GM12891 (cell line): Measurements from ENCODE around the gene ITGA1.

Source experiments
- PAX5 ChIP-seq: IDR thresholded peaks from 2 replicates; pipeline ENCODE4 v1.6.1; 2011; ENCODE audit warnings: low read length, moderate library complexity, mild to moderate bottlenecking; ENCODE audit not compliant: insufficient read depth, severe bottlenecking
- POLR2A ChIP-seq: IDR thresholded peaks from 2 replicates; pipeline ENCODE4 v1.6.1; 2011; ENCODE audit warnings: low read depth, low read length, control low read depth
- POLR2AphosphoS5 ChIP-seq: IDR thresholded peaks from 2 replicates; pipeline ENCODE4 v1.6.1; 2011; ENCODE audit warnings: low read depth, low read length, control low read depth
- POU2F2 ChIP-seq: IDR thresholded peaks from 2 replicates; pipeline ENCODE4 v1.6.1; 2011; ENCODE audit warnings: low read depth, mild to moderate bottlenecking, control low read depth, low read length, moderate library complexity
- SPI1 ChIP-seq: IDR thresholded peaks from 2 replicates; pipeline ENCODE4 v1.6.1; 2011; ENCODE audit warnings: low read depth, low read length, control low read depth
- TAF1 ChIP-seq: IDR thresholded peaks from 2 replicates; pipeline ENCODE4 v1.6.1; 2011; ENCODE audit warnings: low read depth, low read length, control low read depth

- no peak for TF ChIP-seq POLR2A
- no peak for TF ChIP-seq POLR2AphosphoS5
- no peak for TF ChIP-seq TAF1
- TF ChIP-seq POU2F2: no peak
- no peak for TF ChIP-seq PAX5
- TF ChIP-seq SPI1: no peak
Measured at GRCh38 chr5:52844885-52845284, 57.2 kb downstream of the ITGA1 start.
